ENCODE results near the gene G6PC1. TPM values are rescaled to one million over a fixed set of nuclear protein-coding genes. Genes with fewer than 3 reads are reported as not detected.
"Not testable (repeated sequence)": the region's sequence is repeated elsewhere in the genome, so short reads cannot be mapped to it uniquely, and the experiment has no call there.

The G6PC1 gene
- total RNA-seq, 1 donor from 2014 or later, result not detected

DNA sequence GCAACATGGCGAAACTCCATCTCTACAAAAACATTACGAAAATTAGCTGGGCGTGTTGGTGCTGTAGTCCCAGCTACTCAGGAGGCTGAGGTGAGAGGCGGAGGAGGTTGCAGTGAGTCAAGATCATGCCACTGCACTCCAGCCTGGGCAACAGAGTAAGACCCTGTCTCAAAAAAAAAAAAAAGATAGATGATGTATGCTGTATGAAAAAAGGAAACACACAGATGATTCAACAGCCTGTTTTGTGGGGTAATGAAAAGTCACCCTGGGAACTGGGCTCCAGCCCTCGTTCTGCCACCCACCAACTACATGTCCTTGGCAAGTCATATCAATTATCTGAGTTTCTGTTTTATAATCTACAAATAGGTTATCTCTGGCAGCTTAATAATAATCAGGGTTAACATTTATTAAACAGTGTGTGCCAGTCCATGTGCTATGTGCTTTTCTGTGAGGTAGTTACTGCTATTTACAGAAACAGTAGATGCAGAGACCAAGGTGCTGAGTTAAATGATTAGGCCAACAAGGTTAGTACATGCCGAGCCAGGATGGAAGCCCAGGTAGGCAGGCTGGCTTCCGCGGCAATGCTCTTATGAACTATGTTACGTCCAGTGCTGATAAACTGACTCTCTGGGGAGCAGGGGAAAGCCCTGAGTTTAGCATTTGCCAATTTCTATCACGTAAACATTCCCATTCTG lies 1.1 kb downstream of the G6PC1 start:
- intact Hi-C loops (cut with micrococcal nuclease), result no loop called here

DNA sequence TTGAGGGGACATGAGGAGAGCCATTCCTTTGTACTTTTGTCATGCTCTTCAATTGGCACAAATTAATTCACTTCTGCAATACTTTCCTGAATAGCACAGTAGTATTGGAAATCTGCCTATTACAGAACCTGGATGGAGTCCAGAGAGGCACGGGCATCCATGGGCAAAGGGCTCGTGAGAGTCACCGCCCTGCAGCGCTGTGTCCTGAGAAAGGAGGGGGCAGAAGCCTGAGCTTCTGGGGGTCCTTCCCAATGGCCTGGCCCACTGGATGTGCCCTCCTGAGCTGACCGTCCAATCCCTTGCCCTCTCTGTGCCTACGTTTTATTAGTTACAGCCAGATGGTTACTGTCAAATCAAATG lies 3.5 kb downstream of the G6PC1 start:
- intact Hi-C loops (cut with micrococcal nuclease), result no loop called here

GRCh38 chr17:42906772-42907446 lies 6.3 kb downstream of the G6PC1 start:
- intact Hi-C loops (cut with micrococcal nuclease), result no loop called here

DNA sequence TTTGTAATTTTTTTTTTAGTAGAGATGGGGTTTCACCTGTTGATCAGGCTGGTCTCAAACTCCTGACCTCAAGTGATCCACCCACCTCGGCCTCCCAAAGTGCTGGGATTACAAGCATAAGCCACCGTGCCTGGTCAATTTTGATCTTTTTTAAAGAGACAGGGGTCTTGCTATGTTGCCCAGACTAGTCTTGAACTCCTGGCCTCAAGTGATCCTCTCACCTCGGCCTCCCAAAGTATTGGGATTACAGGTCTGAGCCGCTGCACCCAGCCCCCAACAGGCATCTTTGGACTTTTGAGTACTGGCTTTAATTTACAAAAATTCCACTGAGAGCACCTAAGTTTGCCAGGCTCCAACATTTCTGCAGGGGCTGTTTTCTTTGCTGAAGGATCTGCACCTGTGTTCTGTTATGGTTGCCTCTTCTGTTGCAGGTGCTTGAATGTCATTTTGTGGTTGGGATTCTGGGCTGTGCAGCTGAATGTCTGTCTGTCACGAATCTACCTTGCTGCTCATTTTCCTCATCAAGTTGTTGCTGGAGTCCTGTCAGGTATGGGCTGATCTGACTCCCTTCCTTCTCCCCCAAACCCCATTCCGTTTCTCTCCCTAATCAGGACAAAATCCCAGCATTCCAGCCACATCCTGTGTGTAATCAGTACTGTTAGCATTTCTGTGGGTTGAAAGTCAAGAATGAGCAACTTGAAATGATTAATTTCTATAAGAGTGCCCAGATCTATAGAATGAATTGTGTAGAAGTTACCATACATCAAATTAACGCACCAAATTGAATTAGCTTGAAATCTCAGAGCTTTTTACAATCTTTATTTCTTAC lies 8.5 kb downstream of the G6PC1 start:
- intact Hi-C loops (cut with micrococcal nuclease), result no loop called here

DNA sequence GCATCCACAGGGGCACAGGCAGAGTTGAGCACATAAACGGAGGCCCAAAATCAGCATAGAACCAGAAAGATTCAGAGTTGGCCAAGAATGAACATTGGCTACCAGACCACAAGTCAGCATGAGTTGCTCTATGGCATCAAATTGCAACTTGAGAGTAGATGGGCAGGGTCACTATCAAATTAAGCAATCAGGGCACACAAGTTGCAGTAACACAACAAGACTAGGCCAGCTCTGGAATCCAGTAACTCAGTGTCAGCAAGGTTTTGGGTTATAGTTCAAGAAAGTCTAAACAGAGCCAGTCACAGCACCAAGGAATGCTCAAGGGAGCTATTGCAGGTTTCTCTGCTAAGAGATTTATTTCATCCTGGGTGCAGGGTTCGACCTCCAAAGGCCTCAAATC lies 12.9 kb downstream of the G6PC1 start:
- intact Hi-C loops (cut with micrococcal nuclease), result no loop called here

DNA sequence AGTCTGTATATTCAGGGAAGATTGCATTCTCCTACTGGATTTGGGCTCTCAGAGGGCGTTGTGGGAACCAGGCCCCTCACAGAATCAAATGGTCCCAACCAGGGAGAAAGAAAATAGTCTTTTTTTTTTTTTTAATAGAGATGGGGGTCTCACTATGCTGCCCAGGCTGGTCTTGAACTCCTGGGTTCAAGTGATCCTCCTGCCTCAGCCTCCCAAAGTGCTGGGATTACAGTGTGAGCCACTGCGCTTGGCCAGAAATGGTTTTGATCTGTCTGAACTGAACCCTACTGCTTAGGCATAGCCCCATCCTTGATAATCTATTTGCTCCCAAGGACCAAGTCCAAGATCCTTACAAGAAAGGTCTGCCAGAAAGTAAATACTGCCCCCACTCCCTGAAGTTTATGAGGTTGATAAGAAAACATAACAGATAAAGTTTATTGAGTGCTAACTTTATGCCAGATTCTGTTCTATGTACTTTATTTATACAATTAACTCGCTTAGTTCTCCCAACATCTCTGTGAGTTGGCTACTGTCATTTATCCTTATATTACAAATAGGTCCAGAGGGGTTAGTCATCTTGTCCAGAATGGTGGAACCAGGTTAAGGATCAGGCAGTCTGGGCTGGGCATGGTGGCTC lies 13.5 kb downstream of the G6PC1 start:
- intact Hi-C loops (cut with micrococcal nuclease), result no loop called here

GRCh38 chr17:42915288-42915687 lies 14.7 kb downstream of the G6PC1 start:
- intact Hi-C loops (cut with micrococcal nuclease), result not testable (repeated sequence)

DNA sequence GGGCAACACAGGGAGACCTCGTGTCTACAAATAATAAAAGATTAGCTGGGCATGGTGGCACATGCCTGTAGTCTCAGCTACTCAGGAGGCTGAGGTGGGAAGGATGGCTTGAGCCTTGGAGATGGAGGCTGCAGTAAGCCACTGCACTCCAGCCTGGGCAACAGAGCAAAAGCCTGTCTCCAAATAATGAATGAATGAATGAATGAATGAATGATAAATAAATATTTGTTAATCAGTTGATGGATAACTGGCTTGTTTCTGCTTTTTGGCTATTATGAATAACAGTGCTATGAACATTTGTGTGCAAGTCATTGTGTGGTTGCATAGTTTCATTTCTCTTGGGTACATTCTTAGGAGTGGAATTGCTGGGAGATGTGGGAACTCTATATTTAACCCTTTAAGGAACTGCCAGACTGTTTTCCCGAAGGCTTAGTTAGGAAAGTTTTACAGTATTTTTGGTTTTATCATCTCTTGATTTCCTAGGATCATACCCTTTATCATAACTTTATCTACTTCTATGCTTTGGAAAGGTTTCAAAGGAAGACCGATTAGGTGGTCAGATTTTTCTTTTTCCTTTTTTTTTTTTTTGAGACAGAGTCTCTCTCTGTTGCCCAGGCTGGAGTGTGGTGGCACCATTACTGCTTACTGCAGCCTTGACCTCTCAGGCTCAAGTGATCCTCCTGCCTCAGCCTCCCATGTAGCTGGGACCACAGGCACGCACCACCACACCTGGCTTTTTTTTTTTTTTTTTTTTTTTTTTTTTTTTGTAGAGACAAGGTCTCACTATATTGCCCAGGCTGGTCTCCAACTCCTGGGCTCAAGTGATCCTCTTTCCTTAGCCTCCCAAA lies 16.0 kb downstream of the G6PC1 start:
- intact Hi-C loops (cut with micrococcal nuclease), result not testable (repeated sequence)

GRCh38 chr17:42917236-42917603 lies 16.6 kb downstream of the G6PC1 start:
- intact Hi-C loops (cut with micrococcal nuclease), result no loop called here

DNA sequence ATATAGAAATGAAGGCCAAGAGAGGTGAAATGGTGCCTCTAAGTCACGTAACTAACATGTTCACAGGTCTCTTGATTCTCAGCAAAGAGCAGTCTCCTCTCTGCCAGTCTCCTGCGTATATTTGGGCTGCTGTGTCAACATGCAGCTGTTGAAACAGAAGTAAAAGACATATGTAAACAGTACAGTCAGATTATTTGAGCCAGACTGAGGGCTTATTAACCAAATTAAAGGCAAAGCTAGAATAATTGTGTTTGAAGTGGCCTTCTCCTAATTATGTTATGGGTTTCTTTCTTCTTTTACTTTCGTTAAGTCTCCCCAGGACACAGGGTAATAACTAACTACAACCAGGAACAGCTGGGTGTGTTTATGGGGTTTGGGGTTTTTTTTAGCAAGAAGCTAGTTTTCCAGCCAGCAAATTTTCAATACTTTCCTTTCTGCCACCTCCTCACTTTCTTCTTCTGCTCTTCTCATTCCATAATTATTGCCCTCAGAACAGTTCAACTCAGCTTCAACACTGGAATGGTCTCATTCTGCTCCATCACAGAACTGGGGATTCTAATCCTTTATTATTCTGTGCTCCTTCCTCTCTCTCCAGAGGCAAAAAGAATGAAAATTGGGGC lies 18.4 kb downstream of the G6PC1 start:
- intact Hi-C loops (cut with micrococcal nuclease), result no loop called here

DNA sequence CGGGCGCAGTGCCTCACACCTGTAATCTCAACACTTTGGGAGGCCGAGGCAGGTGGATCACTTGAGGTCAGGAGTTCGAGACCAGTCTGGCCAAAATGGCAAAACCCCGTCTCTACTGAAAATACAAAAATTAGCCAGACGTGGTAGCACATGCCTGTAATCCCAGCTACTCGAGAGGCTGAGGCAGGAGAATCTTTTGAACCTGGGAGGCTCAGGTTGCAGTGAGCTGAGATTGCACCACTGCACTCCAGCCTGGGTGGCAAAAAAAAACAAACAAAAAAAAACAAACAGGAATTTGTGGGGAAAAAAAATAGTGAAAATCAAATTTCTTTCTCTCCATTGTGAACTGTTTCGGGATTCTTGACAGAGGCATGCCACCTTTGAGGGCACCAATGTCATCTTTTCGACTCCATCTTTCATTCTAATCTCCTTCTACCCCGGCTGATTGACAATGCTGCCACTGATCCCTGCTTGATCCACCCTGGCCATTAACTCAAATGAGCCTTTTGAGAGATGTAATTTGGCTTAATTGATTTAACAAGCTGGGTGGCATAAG lies 19.0 kb downstream of the G6PC1 start:
- intact Hi-C loops (cut with micrococcal nuclease), result not testable (repeated sequence)

DNA sequence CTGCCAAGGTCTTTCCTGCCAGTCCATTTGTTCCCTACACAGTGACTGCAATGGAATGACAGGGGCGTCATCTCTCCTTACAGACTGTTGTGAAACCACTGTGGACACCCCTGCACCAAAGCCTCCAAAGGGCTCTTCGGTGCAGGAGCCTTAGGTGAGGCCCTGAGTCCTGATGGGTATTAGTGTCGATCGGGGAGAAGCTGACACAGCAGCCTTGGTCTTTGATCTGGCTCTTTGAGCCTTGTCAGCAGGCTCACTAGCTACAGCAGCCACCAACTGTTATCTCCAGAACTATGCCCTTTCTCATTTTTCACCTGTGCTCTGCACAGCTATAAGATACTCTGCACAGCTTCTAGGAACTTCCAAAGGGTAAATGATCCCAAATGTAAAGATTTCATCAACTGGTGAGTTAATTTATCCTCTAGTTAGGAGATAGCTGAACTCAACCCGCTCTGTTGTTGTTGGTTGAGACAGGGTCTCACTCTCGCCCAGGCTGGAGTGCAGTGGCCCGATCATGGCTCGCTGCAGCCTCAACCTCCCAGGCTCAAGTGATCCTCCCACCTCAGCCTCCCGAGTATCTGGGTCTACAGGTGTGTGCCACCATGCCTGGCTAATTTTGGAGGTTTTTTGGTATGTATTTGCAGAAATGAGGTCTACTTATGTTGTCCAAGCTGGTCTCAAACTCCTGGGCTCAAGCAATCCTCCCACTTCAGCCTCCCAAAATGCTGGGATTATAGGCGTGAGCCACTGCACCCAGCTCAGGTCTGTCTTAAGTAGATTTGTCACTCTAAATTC lies 19.7 kb downstream of the G6PC1 start:
- intact Hi-C loops (cut with micrococcal nuclease), result no loop called here

DNA sequence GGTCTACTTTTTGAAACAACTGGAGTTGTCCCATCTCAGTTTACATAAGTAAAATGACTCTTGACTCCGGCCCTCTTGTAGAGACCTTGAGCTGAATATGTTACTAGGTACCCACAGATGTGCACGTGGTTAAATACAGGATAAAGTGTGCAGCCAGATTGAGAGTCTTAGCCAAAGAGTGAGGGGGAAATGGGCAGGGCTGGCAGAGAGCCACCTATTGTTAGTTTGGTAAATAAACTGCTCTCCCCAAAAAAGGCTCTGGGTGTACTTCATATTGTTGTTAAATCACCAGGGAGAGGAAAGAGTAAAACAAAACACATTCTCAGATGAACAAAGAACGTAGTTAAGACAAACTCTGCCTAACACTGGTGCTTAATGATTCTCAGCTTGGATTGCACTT lies 20.3 kb downstream of the G6PC1 start:
- intact Hi-C loops (cut with micrococcal nuclease), result no loop called here

DNA sequence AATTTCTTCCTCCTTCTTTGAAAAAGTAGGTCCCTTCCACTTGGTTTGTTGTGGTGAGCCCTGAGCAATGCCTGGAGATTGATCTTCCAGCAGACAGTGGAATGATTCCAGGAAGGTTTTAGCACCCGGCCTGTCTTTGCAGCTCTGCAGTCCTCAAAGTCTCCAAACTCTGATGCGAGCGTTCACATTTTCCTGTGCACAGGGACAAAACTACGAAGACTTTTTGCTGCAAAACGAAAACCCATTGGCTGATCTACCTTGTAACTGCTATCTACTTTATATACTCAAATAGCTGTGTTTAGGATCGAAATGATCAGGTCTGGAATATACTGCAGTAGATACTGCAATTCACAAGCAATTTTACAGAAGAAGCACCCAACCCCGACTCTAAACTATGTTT lies 21.7 kb downstream of the G6PC1 start:
- intact Hi-C loops (cut with micrococcal nuclease), result no loop called here

- intact Hi-C loops (cut with micrococcal nuclease), result not testable (repeated sequence)
Observed at GRCh38 chr17:42923472-42923871, 22.9 kb downstream of the G6PC1 start.

DNA sequence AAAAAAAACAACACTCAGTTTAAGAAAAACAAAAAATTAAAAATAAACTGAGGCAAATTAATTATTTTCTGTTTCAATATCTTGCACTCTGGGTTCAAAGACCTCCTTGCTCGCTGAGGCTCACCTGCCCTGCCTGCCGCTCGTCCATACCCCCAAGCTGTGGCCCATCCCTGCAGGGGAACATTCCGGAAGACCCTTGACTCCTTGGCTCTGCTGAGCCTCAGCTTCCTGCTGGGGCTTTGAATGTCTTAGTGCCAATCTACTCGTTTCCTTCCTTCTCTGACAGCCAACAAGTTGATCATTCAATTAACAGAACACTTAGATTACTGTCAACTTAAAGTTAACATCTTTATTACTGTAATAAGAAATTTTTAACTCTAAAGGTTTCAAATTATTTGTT lies 24.3 kb downstream of the G6PC1 start:
- intact Hi-C loops (cut with micrococcal nuclease), result loop anchor here (5.0 kb wide), 1 partner anchor 93 kb away; the partner anchor contains the start of gene PSME3

DNA sequence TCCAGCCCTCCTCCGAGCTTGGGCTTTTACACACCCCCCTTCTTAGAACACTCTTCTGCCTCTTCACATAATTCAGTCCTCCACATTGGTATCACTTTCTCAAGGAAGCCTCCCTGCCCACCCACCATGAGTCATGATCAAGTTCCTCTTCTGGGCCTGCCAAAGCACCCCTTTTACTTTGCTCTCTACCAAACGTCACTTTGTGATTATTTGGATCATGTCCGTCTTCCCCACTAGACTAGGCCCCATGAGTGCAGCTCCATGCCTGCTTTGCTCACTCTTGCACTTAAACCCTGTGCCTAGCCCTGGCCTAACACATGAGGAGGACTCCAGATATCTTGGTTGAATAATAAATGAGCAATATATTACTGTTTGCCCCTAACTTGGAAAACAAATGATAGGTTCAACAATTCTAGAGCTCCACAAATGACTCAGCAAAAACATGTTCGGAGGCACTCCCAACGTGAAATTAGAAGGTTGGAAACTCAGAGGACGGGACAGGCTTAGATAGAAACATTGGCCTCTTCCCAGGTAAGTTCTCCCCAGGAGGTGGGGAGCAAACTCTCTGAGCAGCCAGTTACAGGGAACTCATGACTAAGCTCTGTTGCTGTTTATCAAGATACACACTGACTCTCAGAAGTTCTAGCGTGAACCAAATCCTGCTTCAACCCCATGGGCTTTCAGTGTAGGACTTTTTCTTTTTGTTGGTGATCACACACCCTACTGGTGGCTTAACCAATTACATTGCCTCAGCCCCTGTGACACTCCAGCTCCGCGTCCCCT lies 28.3 kb downstream of the G6PC1 start:
- intact Hi-C loops (cut with micrococcal nuclease), result loop anchor here (1.0 to 5.0 kb wide), 2 partner anchors 97 to 208 kb away; partner anchors contain the start of gene PSME3

GRCh38 chr17:42929497-42929844 lies 28.9 kb downstream of the G6PC1 start:
- intact Hi-C loops (cut with micrococcal nuclease), result loop anchor here (1.0 to 5.0 kb wide), 2 partner anchors 97 to 208 kb away; partner anchors contain the start of gene PSME3

Measured in T-helper 1 cell treated with Interleukin-12 subunit alpha and Interleukin-12 subunit beta and Interleukin-4 antibody, amounts not matched to agents 30 ng/mL and 1 ng/mL, for 36 hours (primary cell).